Choroid plexus epithelial cell (primary cell): ENCODE measurements around the gene GPR173.

ENCODE experiments used
- DNase-seq: peaks from one replicate; pipeline ENCODE4 v3.0.0-alpha.2; 2010; ENCODE audit warnings: low read depth
- H3K4me3 ChIP-seq: 2 replicates; pipeline ENCODE4 v1.5.1; 2011; ENCODE audit warnings: low read depth, mild to moderate bottlenecking, control low read depth, low read length, moderate library complexity
- CTCF ChIP-seq: conservative IDR thresholded peaks from 2 replicates; pipeline ENCODE4 v1.5.1; 2011; ENCODE audit warnings: low read depth, mild to moderate bottlenecking, control low read depth, inconsistent platforms, low read length, moderate library complexity

GPR173 gene

GRCh38 chrX:53076671-53077070, 28.1 kb downstream of the GPR173 start:
- TF ChIP-seq CTCF = no peak

GRCh38 chrX:53077207-53078197, 28.9 kb downstream of the GPR173 start:
- no peak for DNase-seq
- H3K4me3 ChIP-seq = no peak overlapping the region
- no peak for TF ChIP-seq CTCF

More at GRCh38 chrX:53076671-53077070, 28.1 kb downstream of the GPR173 start:
- DNase-seq = no peak
- no peak overlapping the region for H3K4me3 ChIP-seq

- H3K4me3 ChIP-seq = no peak overlapping the region
- TF ChIP-seq CTCF = no peak
- no peak for DNase-seq
Measured at GRCh38 chrX:53078943-53079342, 30.4 kb downstream of the GPR173 start.

- peak overlapping the region; percentile 27 for H3K4me3 ChIP-seq
- DNase-seq = no peak
- TF ChIP-seq CTCF = no peak
Measured at GRCh38 chrX:53080628-53081580, 32.3 kb downstream of the GPR173 start.

DNA sequence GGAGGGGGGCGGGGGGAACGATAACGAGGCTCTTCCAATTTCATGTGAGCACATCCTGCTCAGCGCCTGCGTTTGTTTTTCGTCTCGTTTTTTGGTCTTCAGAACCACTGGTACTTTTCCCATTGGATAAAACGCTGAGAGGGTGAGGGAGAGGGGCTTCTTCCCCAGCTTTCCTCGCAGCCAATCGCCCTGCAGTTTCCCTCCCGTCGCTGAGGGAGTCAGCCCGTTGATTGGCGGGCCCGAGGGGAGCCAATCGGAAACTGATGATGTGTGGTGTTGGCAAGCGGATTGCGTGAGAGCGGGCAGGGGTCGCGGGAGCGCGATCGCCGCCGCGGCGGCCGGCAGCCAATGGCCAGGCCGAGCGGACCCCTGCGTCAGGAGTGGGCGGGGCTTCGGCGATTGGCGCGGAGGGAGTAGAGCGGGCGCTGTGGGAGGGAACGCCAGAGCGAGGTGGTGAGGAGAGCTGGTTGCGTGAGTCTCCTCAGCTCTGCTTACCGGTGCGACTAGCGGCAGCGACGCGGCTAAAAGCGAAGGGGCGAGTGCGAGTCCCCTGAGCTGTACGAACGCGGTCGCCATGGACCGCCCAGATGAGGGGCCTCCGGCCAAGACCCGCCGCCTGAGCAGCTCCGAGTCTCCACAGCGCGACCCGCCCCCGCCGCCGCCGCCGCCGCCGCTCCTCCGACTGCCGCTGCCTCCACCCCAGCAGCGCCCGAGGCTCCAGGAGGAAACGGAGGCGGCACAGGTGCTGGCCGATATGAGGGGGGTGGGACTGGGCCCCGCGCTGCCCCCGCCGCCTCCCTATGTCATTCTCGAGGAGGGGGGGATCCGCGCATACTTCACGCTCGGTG, 33.6 kb downstream of the GPR173 start, which contains the start of gene TSPYL2:
Gene TSPYL2 (plus strand): TSS at position 443 of the 848 bp plus-strand sequence. CDS start 132 bp downstream, at position 575.
- DNase-seq = peak; percentile 98
- peak within 1 kb of the TSS; percentile 71 for H3K4me3 ChIP-seq

More for the DNA sequence above, 33.6 kb downstream of the GPR173 start, which contains the start of gene TSPYL2:
- no peak for TF ChIP-seq CTCF
